Loucy (cell line): ENCODE results near the gene FMO5.

Experiments
- CTCF ChIP-seq: fragments of 200-600 bp; sonication (generic); conservative IDR thresholded peaks from 2 replicates; pipeline ENCODE4 v1.5.1; 2014; ENCODE audit warnings: mild to moderate bottlenecking, antibody characterized with exemption, low read length
- EZH2phosphoT487 ChIP-seq: fragments of 200-600 bp; IDR thresholded peaks from 2 replicates; pipeline ENCODE4 v1.6.1; 2018; ENCODE audit warnings: antibody characterized with exemption, mild to moderate bottlenecking, moderate library complexity, borderline replicate concordance

- TF ChIP-seq CTCF (no peak), EZH2phosphoT487 (no peak)
Observed at GRCh38 chr1:147264158-147264768, 39.1 kb upstream of the FMO5 start.
